ENCODE measurements around the gene AMMECR1. TPM values are rescaled to one million over a fixed set of nuclear protein-coding genes. Genes with fewer than 3 reads are reported as not detected.

AMMECR1 gene
- polyA plus RNA-seq, 4 donors, result 10.0 to 21.3 (median 19.6) TPM

DNA sequence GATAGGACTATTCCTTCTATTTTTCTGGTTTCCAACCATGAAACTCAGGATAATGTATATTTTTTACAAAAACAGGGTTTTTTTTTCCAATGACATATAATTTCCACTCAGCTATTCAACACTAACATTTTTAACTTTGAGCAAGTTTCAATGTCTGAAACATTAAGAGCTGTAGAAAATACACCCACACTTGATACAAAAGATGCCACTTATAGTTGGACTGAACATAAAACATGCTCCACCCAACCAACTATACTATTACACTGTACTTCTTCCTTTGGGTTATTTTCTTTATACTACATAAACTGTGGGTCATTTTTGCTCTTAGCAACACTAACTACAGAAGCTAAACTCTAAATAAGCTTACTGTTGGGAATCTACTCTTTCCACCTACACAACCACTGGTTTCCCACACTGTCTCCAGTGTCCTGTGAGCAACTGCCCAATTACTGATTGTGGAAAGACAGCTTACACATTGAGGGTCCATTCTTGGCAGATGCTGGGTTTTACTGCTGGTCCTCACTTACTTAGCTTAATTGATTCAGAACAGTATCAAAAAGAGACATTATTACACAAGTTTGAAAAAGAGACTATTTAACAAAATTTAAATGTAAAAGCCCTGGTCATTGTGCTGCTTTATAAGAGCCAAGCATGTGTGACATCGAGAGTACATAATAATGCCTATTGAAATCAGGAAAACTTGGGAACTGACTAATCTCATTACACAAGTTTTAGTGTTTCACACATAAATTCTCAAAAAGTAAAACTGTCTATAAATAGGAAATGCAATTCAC is 6.3 kb downstream of the AMMECR1 start:
- DNase-seq (ENCODE audit: low read depth in 4 of 4, low spot score in 3 of 4), result no peak

DNA sequence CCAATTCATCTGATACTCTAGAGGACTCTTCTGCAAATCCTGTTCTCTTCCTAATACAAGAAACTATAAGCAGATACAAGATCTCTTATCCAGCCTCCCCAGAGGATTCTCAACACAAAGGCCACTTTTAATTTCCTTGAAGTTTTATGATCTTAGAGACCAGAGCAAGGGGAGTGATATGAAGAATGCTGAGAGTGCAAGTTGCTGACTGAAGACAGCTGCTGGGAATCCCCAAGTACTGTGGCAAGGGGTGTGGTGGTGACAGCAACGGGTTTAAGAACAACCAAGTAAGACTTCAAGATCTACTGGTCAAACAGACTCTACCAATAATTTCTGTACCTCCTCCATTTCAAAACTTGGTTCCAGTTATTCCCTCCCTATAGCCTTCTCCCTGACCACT is 7.0 kb downstream of the AMMECR1 start:
- no peak for DNase-seq (ENCODE audit: low read depth in 4 of 4, low spot score in 3 of 4)

DNA sequence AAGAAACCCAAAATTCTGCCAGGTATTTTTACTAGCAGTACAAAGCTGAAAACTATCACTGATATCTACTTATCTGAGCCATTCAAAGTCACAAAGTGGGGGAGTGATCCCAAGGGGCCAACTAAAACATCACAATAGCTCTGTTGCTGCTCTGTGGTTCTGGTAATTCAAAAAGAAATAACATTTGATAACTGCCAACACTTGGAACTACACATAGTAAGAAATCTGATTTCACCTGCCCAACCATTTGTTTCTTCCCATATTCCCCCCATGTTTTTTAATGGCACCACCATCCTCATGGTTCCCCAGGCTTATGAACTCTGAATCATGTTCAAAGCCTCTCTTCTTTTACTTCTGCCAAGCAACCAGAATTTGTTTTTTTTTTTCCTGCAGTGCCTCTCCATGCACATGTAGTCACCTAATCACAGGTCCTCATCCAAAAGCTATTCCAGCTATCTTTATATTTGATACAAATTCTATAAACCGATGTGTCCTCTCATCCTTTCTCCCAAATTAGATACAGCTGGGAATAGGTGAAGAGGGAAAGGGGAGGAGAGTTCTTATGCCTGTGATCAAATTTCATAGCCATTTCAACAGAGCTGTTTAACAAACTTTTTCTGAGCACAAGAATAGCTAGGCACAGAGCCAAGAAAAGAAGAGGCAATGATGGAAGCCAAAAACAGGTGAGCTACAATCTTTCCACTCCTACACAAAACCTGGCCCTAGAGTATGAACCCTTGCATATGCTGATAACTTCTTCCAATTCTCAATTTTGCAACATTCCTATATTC is 7.7 kb downstream of the AMMECR1 start:
- no peak for DNase-seq (ENCODE audit: low read depth in 4 of 4, low spot score in 3 of 4)

GRCh38 chrX:110308220-110308619 is 9.7 kb downstream of the AMMECR1 start:
- DNase-seq (ENCODE audit: low read depth in 4 of 4, low spot score in 3 of 4), result no peak

DNA sequence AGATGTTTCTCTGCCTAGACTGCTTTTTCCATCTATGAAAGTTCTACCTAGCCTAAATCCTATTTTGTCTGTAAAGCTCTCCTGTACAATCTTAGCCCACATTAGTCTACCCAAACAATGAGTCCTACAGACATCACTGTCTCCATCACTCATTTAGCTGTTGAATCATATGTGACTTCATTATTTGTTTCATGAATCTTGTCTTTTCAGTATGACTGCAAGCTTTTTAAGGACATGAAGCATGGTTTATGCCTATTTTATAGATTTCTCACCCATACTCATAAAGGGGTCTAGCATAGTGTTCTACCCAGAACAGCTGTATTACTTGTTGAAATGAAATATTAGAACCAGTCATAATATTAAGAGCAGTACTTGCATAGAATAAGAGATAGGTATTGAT is 13.0 kb downstream of the AMMECR1 start:
- DNase-seq (ENCODE audit: low read depth in 4 of 4, low spot score in 3 of 4), result no peak

DNA sequence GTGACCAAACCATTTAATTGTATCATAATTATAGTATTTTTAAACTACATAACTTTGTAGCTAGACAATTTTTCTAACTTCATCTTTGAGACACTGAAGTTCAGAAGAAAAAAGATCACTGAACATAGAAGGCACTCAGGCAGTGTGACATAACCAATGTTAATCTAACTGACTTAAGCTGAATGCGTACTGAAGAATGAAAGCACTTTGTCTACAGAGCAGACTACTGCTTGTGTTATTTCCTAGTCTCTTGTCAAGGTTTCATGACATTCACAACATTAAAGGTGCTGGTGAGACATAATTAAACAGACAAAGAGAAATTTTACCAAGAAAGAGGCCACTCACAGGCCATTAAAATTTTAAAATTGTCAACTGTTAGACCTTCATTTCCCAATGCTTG is 13.5 kb downstream of the AMMECR1 start:
- no peak for DNase-seq (ENCODE audit: low read depth in 4 of 4, low spot score in 3 of 4)

DNA sequence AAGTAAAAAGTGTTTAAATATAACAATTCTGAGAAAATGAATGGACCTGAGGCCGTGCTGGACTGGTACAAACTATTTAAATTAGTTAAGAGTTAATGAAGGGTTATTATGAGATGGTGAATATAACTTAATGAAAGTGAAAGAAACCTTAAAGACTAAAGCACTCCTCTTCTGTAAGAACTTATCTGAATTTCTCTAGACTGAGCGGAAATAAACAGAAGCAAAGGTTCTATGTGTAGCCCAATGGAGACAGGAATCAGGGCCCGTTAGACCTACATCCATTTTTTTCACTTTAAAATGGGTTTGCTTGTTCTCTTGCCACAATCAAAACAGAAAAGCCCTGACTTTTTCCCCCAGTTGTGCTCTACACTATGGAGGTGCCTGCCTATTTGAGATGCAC is 14.9 kb downstream of the AMMECR1 start:
- no peak for DNase-seq (ENCODE audit: low read depth in 4 of 4, low spot score in 3 of 4)

- DNase-seq (ENCODE audit: low read depth in 4 of 4, low spot score in 3 of 4), result no peak
Observed at GRCh38 chrX:110301194-110301593, 16.7 kb downstream of the AMMECR1 start.

DNA sequence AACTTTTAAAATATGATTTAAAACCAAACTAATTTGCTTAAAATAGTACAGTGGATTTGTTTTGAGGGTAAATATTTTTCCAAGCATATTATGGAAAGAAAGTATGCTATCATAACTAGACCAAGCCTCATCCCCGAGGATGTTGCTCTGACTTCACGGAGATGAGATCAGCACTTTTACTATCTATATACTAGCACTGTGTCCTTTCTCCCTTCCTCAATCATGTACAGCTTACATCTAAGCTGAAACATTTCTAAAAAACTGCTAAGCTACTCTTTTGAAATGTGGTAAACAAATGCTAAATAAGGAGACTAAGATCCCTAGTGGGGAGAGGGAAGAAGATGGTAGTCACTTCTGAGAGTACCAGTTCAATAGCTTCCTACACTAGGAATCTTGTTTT is 23.8 kb downstream of the AMMECR1 start:
- DNase-seq (ENCODE audit: low read depth in 4 of 4, low spot score in 3 of 4), result no peak

DNA sequence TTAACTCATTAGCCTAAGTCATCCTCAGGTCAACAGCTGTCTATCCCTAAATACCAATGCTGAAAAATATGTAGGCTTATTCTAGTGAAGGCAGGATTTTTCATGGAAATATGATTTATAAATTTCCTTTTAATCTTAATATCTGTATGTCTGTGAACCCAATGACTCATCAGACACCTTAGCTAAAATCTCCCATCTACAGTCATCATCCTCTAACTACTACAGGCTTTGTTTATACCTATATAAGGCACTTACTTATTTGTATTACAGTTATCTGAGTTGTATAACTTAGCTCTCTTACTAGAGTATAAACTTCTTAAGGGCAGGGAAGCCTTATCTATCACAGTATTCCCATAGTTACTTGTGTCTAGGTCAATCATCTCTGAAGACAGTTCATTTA is 24.2 kb downstream of the AMMECR1 start:
- DNase-seq (ENCODE audit: low read depth in 4 of 4, low spot score in 3 of 4), result no peak

GRCh38 chrX:110287605-110288004 is 30.3 kb downstream of the AMMECR1 start:
- DNase-seq (ENCODE audit: low read depth in 4 of 4, low spot score in 3 of 4), result no peak

DNA sequence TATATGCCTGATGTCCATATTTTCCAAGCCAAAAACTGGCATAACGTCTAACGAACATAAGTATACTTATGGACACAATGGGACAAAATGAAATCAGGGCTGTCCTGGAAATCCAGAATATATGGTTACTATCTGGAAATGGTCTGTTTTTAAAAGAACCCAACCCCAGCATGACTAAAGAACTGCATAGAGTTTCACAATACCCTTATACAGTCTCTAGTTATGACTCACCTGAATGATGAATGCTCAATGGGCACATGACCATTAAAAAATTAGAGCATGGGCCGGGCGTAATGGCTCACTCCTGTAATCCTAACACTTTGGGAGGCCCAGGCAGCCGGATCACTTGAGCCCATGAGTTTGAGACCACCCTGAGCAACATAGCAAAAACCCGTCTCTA is 31.8 kb downstream of the AMMECR1 start:
- DNase-seq (ENCODE audit: low read depth in 4 of 4, low spot score in 3 of 4), result no peak

DNA sequence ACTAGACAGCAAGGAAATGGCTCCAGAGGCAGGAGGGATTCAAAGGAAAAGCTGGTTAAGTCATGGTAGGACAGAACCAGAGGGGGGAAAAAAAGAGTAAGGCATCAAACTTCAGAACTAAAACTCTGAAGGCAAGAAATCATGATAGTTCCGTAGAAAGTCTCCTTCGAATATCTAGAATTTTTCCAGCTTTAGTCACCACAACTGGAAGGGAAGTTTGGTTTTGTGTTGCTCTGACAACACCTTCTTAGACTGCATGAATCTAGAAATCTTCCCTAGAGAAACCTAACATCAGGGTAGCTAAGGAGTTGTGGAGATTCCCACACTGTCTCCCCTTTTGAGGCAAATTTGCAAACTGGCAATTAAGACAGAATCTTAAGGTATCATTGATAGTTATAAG is 33.7 kb downstream of the AMMECR1 start:
- no peak for DNase-seq (ENCODE audit: low read depth in 4 of 4, low spot score in 3 of 4)

- DNase-seq (ENCODE audit: low read depth in 4 of 4, low spot score in 3 of 4), result no peak
Observed at GRCh38 chrX:110282922-110283321, 35.0 kb downstream of the AMMECR1 start.

DNA sequence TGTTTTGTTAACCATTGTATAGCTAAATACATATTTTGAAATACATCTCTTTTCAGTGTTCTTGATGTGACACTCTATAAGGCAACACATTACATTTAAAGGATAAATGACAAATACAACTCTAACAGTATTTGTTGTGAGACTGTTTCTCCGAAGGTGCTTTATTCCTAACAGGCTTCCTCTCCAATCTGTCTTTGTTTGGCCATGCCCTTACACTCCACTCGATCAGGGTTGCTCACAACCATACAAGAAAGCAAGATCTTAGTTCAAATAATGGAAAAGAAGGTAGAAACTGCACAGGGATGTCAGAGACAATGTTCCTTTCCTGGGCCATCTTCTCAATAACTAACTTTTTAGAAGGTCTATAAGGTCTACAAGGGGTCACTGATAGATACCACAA is 36.5 kb downstream of the AMMECR1 start:
- no peak for DNase-seq (ENCODE audit: low read depth in 4 of 4, low spot score in 3 of 4)

- DNase-seq (ENCODE audit: low read depth in 4 of 4, low spot score in 3 of 4), result peak in 2 of 4 donors; percentile 7 to 24
Observed at GRCh38 chrX:110280954-110281353, 36.9 kb downstream of the AMMECR1 start.

GRCh38 chrX:110277609-110278008 is 40.3 kb downstream of the AMMECR1 start:
- no peak for DNase-seq (ENCODE audit: low read depth in 4 of 4, low spot score in 3 of 4)

- no peak for DNase-seq (ENCODE audit: low read depth in 4 of 4, low spot score in 3 of 4)
Observed at GRCh38 chrX:110276778-110277177, 41.1 kb downstream of the AMMECR1 start.

DNA sequence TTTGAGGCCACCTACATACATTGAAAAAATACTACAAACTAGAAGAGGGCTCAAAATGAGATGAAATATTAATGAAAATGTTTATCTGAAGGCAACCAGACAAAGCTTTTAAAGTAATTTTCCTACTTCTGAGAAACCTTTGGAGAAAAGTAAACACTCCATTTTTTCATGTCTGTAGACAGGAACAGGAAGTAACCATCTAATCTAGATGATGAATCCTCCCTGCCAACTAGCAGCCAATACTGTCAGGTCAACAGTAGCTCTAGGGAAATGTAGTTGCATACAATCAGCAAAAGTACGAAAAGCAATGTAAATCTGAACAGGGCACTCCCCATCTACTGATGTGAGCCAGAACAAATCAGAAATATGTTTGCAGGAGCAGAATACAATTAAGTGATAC is 49.0 kb downstream of the AMMECR1 start:
- no peak for DNase-seq (ENCODE audit: low read depth in 4 of 4, low spot score in 3 of 4)

GRCh38 chrX:110268395-110268794 is 49.5 kb downstream of the AMMECR1 start:
- no peak for DNase-seq (ENCODE audit: low read depth in 4 of 4, low spot score in 3 of 4)

GRCh38 chrX:110267874-110268273 is 50.0 kb downstream of the AMMECR1 start:
- no peak for DNase-seq (ENCODE audit: low read depth in 4 of 4, low spot score in 3 of 4)

DNA sequence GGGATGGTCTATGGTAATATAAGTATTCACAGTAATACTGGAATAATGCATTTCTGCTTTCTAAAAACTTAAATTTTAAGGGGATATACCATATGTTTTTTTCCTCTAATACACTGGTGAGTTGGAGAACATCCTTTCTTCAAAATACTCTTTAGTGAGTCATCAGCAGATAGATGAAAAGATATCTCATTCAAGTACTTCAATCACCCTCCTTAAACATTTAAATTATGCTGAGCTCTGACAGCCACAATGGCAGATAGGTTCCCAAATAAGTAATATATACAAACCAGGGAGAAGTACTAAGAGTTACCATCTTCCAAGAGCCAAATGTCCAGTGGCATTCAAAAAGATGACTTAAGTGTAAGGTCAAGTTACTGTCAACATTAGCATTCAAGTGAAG is 52.2 kb downstream of the AMMECR1 start:
- DNase-seq (ENCODE audit: low read depth in 4 of 4, low spot score in 3 of 4), result no peak
